Middle frontal gyrus (tissue), 1 donor: ENCODE results near the gene TXNDC15.

Experiments
- DNase-seq: peaks from one replicate; pipeline ENCODE4 v3.0.0-alpha.2; 2015; ENCODE audit warnings: low spot score; ENCODE audit errors: extremely low spot score

TXNDC15 gene

GRCh38 chr5:134917070-134917815, 43.1 kb downstream of the TXNDC15 start:
- DNase-seq: no peak

- DNase-seq: no peak
Observed at GRCh38 chr5:134918861-134919260, 44.7 kb downstream of the TXNDC15 start.

- no peak for DNase-seq
Observed at GRCh38 chr5:134920848-134921575, 46.8 kb downstream of the TXNDC15 start.

- no peak for DNase-seq
Observed at GRCh38 chr5:134932508-134932907, 58.3 kb downstream of the TXNDC15 start.

- DNase-seq: no peak
Observed at GRCh38 chr5:134934202-134934601, 60.0 kb downstream of the TXNDC15 start.

GRCh38 chr5:134935711-134936602, 61.8 kb downstream of the TXNDC15 start:
- no peak for DNase-seq

GRCh38 chr5:134937526-134937925, 63.4 kb downstream of the TXNDC15 start:
- DNase-seq: no peak

GRCh38 chr5:134938030-134938429, 63.9 kb downstream of the TXNDC15 start:
- DNase-seq: no peak

GRCh38 chr5:134939500-134939899, 65.3 kb downstream of the TXNDC15 start:
- DNase-seq: no peak

- no peak for DNase-seq
Observed at GRCh38 chr5:134943547-134943946, 69.4 kb downstream of the TXNDC15 start.

GRCh38 chr5:134944630-134945029, 70.5 kb downstream of the TXNDC15 start:
- no peak for DNase-seq

GRCh38 chr5:134945041-134945440, 70.9 kb downstream of the TXNDC15 start:
- DNase-seq: no peak

GRCh38 chr5:134948911-134949310, 74.7 kb downstream of the TXNDC15 start:
- DNase-seq: no peak

- no peak for DNase-seq
Observed at GRCh38 chr5:134949316-134949715, 75.1 kb downstream of the TXNDC15 start.
